ENCODE results near the gene ABHD1.

DNA sequence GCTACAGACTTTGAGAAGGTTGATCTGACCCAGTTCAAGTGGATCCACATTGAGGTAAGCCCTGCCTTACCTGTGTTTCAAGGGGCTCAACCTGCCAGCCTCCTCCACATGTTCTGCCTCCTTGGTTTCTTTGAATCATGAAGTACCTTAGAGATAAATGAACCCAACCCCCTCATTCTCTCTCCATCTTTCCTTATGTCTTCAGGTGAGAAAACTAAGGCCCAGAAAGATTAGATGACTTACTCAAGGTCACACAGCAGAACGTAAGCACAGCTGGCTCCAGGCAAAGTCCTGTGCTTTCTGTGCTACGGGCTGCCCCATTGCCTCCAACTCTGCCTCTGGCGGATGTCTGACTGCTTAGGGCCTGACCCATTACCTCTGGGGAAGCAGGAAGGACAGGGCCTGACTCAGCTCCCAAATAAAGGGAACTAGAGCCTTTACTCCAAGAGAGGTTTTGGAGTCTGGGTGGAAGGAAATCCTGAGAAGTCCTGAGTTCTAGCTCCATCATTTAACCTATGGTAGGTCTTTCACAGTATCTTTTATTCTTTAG lies 26.8 kb upstream of the ABHD1 start:
- TF ChIP-seq POLR2AphosphoS5 (IDR thresholded peaks at IDR 0.05; ENCODE audit: low read depth, low read length) (no peak), POLR2A (IDR thresholded peaks at IDR 0.05; ENCODE audit: low read depth, low read length) (no peak)

All from GM12892 (cell line).